GM18526 (cell line): ENCODE results near the gene PSAP.

Experiments
- POLR2A ChIP-seq: IDR thresholded peaks from 3 replicates; pipeline ENCODE4 v1.6.1; 2011; ENCODE audit not compliant: insufficient read length; ENCODE audit errors: extremely low read depth

The PSAP gene

DNA sequence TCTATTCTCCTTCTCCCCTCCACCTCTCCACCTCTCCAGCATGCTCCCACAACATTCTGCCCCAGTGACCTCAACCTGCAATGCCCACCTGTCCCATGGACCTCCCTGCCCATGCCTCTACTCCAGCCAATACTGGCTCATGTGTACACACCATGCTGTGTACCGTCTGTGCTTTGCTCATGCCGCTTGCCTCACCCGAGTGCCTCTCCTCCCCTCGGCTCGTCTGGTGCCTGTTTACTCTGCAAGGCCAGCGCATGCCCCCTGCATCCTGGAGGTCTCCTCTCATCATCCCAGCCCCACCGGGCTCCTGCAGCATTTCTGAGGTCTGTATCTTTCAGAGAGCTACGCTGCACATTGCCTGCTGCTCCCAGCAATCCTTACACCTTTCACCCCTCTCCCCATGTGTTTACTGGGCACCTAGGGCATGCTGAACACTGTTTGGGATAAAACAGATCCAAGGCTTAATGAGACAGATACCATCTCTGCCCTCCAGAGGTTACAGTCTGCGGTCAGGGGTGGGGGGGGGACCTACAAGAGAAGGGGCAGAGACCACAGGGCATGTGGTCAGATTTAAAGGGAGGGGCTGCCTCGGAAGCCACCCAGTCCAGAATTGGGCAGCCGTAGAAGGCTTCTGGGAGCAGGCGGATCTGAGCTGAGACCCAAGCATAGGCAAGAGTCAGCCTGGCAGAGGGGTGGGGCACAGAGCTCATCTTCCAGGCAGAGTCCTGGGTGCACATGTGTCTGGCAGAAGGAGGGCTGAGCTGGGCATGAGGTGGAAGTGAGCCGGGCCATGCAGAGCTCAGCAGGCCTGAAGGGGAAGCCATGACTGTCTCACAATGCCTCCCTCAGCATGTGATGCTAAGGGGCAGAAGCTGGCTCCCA, 29.6 kb upstream of the PSAP start:
- TF ChIP-seq POLR2A: no peak

DNA sequence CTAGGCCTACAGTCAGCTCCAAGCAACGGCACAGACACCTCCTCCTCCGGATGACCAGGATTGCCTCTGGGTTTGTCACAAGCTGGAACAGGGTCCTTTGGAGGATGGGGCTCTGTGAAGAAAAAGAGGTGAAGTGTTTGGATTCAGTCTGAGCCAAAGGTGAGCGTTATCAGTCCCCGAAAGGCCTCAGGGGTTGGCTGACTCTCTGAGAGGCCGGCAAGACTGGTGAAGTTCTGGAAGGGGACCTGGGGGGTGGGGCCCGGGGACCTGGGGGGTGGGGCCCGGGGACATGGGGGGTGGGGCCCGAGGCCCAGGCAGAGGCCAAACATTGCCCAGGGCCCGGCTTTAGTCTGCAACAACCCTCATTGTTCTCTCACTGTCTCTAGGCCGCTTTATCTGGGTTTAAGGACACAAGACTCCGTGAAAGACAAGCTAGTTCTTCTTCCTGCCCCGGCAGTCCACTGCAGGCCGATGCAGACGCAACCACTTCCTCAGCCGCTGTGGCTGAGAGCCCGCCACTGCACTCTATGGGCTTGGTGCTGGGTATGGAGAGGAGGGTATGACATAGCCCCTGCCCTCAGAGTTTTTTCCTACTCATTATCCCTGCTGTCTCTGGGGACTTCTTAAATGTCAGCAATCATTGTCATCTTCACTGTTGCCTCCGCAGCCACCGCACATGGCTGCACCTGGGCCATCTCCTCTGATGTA, 27.4 kb upstream of the PSAP start:
- TF ChIP-seq POLR2A: no peak

- no peak for TF ChIP-seq POLR2A
These were observed 26.8 kb upstream of the PSAP start for GRCh38 chr10:71877821-71878220.

GRCh38 chr10:71873582-71874211, 22.6 kb upstream of the PSAP start:
- TF ChIP-seq POLR2A: no peak

GRCh38 chr10:71868192-71868697, 17.2 kb upstream of the PSAP start:
- no peak for TF ChIP-seq POLR2A

- TF ChIP-seq POLR2A: no peak
These were observed 14.6 kb upstream of the PSAP start for GRCh38 chr10:71865561-71866041.

DNA sequence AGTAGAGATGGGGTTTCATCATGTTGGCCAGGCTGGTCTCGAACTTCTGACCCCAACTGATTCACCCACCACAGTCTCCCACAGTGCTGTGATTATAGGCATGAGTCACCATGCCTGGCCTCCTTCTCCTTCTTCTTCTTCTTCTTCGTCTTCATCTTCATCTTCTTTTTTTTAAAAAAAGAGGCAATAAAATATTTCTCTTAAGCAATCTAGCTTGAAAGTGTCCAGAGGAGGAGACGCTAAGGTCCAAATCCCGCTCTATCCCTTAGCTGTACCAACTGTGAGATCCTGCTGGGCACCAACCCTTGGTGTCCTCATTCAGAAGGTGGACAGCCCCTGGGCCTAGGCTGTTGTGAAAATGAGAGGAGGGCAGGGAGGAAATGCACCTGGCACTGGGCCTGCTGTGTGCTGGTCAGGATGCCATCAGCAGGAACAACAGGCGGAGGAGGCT, 13.9 kb upstream of the PSAP start:
- no peak for TF ChIP-seq POLR2A

GRCh38 chr10:71863203-71863602, 12.2 kb upstream of the PSAP start:
- no peak for TF ChIP-seq POLR2A

GRCh38 chr10:71860243-71861029, 9.4 kb upstream of the PSAP start:
- TF ChIP-seq POLR2A: no peak

DNA sequence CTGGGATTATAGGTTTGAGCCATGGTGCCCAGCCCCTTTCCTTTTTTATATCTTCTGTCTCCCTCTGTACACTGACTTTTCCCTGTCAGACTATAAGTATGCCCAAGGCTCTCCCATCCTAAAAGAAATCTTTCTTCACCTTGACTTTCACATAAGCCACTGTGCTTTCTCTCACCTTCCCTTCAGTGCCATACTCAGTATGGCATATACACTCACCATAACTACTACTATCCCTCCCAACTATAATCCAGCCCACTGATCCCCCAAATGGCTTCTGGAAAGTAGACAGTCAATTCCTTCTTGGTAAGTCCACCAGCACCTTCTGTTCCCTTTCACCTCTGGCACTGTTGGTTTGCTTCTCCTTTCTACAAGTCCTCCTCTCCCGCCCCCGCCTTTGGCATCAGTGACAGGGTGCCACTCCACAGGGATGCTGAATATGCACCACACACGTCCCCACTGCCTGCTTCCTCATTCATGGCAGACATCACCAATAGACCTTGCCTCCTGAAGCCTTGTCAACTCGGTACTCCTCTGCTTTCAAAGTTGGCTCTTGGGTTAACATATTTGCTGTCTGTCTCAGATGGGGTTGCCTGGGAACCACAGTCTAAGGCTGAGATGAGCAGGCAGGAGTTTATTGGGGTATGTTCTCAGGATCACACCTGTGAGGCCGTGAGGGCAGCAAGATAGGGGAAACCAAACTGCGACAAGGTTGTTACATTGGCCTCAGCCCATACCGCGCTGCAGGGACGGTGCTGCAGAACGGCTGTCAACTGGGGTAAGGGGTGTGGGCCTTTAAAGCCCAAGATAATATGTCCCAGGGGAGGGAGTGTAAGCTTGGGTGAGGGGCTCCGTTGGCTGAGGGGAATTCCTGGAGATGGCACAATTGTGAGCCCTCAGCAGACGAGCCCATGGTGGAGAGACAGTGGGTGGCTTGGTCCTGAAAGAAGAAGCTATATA, 7.2 kb upstream of the PSAP start:
- no peak for TF ChIP-seq POLR2A

DNA sequence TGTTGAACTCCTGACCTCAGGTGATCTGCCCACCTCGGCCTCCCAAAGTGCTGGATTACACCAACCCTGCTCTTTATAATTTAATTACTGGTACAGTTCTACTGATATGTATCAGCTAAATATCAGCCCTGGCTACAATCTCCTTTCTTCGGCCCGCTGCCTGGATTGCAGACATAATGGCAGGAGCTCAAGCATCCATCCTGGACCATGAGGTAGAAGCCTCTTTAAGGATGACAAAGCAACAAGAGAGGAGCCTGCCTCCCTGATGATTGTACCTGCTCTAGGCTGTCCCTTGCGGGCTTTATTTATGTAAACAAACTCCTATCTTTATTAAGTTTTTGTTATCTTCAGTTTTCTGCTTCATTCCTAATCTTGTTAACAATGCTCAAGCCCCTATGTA, 5.6 kb upstream of the PSAP start:
- no peak for TF ChIP-seq POLR2A

- no peak for TF ChIP-seq POLR2A
These were observed 3.0 kb upstream of the PSAP start for GRCh38 chr10:71854031-71854430.

DNA sequence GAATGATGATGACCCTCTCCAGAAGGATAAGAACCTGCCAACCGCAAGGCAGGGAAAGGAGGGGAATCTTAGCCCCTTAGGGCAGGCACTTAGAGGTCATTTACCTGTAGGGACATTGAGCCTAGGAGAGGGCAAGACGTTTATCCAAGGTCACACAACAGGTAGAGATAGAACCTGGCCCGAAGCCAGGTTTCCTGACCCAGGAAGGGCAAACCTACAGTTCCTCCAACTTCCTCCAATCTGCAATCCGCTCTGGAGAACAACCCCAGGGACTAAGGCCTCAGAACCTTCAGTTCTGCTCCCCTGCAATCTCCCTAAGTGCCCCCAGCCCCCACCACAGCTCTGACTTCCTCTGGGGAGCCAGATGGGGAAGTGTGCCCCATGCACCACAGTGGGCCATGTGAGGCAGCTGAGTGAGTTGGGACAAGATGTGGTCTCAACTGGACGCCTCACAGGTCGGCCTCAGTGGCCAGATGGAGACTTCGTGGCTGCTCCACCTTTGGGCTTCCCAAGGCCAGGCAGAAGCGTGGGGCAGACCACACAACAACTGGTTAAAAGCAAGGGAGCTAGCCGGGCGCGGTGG, 1.4 kb upstream of the PSAP start:
- no peak for TF ChIP-seq POLR2A
